Duodenal mucosa (tissue), 2 donors: Measurements from ENCODE around the gene CEP85L.

Experiments used
- H3K27ac ChIP-seq: one replicate; pipeline ENCODE4 v1.7.0; 2013; ENCODE audit warnings: low read depth, low read length
- H3K27me3 ChIP-seq, 2 donors: one replicate each; pipeline ENCODE4 v1.7.0; 2013; ENCODE audit warnings: low read length in 2 of 2, control low read depth in 1 of 2; ENCODE audit not compliant: insufficient read depth in 2 of 2, control insufficient read depth in 1 of 2
- H3K36me3 ChIP-seq, 2 donors: one replicate each; pipeline ENCODE4 v1.7.0; 2013; ENCODE audit warnings: low read length in 2 of 2, control low read depth in 1 of 2; ENCODE audit not compliant: insufficient read depth in 2 of 2, control insufficient read depth in 1 of 2
- H3K4me1 ChIP-seq, 2 donors: one replicate each; pipeline ENCODE4 v1.7.0; 2013; ENCODE audit warnings: low read length in 2 of 2, control low read depth in 1 of 2; ENCODE audit not compliant: insufficient read depth in 2 of 2, control insufficient read depth in 1 of 2
- H3K4me3 ChIP-seq, 2 donors: one replicate each; pipeline ENCODE4 v1.7.0; 2013; ENCODE audit warnings: low read length in 2 of 2, low read depth in 1 of 2
- H3K9ac ChIP-seq, 2 donors: one replicate each; pipeline ENCODE4 v1.7.0; 2013; ENCODE audit warnings: low read length in 2 of 2, low read depth in 1 of 2
- H3K9me3 ChIP-seq, 2 donors: one replicate each; pipeline ENCODE4 v1.7.0; 2013; ENCODE audit warnings: low read length in 2 of 2, control low read depth in 1 of 2; ENCODE audit not compliant: control insufficient read depth in 1 of 2

The CEP85L gene

GRCh38 chr6:118546880-118547218, 104.5 kb downstream of the CEP85L start:
- Histone ChIP-seq H3K9me3 (no peaks in the 10 kb centered on the region), H3K4me3 (no peak overlapping the region), H3K9ac (no peak overlapping the region), H3K4me1 (no peaks in the 10 kb centered on the region), H3K27me3 (no peaks in the 10 kb centered on the region), H3K36me3 (no peaks in the 10 kb centered on the region), H3K27ac (no peak overlapping the region)

GRCh38 chr6:118546164-118546879, 105.1 kb downstream of the CEP85L start:
- Histone ChIP-seq H3K36me3 (no peaks in the 10 kb centered on the region), H3K9ac (no peak overlapping the region), H3K4me1 (no peaks in the 10 kb centered on the region), H3K9me3 (no peaks in the 10 kb centered on the region), H3K4me3 (no peak overlapping the region), H3K27ac (no peak overlapping the region), H3K27me3 (no peaks in the 10 kb centered on the region)

GRCh38 chr6:118544105-118544504, 107.3 kb downstream of the CEP85L start:
- Histone ChIP-seq H3K36me3 (no peaks in the 10 kb centered on the region), H3K9me3 (no peaks in the 10 kb centered on the region), H3K27me3 (no peaks in the 10 kb centered on the region), H3K4me3 (no peak overlapping the region), H3K4me1 (no peaks in the 10 kb centered on the region), H3K27ac (no peak overlapping the region), H3K9ac (no peak overlapping the region)

GRCh38 chr6:118542184-118542952, 109.0 kb downstream of the CEP85L start:
- Histone ChIP-seq H3K4me1 (no peaks in the 10 kb centered on the region), H3K27ac (no peak overlapping the region), H3K27me3 (no peaks in the 10 kb centered on the region), H3K36me3 (no peaks in the 10 kb centered on the region), H3K9ac (no peak overlapping the region), H3K9me3 (no peaks in the 10 kb centered on the region), H3K4me3 (no peak overlapping the region)

- Histone ChIP-seq H3K9me3 (no peaks in the 10 kb centered on the region), H3K4me3 (no peak overlapping the region), H3K9ac (no peak overlapping the region), H3K36me3 (no peaks in the 10 kb centered on the region), H3K27ac (no peak overlapping the region), H3K4me1 (no peaks in the 10 kb centered on the region), H3K27me3 (no peaks in the 10 kb centered on the region)
Measured at GRCh38 chr6:118537574-118537973, 113.8 kb downstream of the CEP85L start.

- H3K27ac ChIP-seq: no peak overlapping the region
- H3K9me3 ChIP-seq: no peaks in the 10 kb centered on the region
- no peaks in the 10 kb centered on the region for H3K27me3 ChIP-seq
- H3K4me1 ChIP-seq: no peaks in the 10 kb centered on the region
- H3K9ac ChIP-seq: no peak overlapping the region
- H3K4me3 ChIP-seq: no peak overlapping the region
- no peaks in the 10 kb centered on the region for H3K36me3 ChIP-seq
Measured at GRCh38 chr6:118536478-118536877, 114.9 kb downstream of the CEP85L start.

GRCh38 chr6:118535176-118535844, 116.1 kb downstream of the CEP85L start:
- H3K27me3 ChIP-seq: no peaks in the 10 kb centered on the region
- no peaks in the 10 kb centered on the region for H3K4me1 ChIP-seq
- no peaks in the 10 kb centered on the region for H3K36me3 ChIP-seq
- H3K27ac ChIP-seq: no peak overlapping the region
- H3K9me3 ChIP-seq: peaks cover 4 to 6% of the 10 kb centered on the region in 2 donors
- H3K9ac ChIP-seq: no peak overlapping the region
- H3K4me3 ChIP-seq: no peak overlapping the region

- Histone ChIP-seq H3K9ac (no peak overlapping the region), H3K27ac (no peak overlapping the region), H3K36me3 (no peaks in the 10 kb centered on the region), H3K27me3 (no peaks in the 10 kb centered on the region), H3K9me3 (peaks cover 4 to 6% of the 10 kb centered on the region in 2 donors), H3K4me1 (peaks cover 0 to 3% of the 10 kb centered on the region in 2 donors), H3K4me3 (no peak overlapping the region)
Measured at GRCh38 chr6:118530942-118531341, 120.4 kb downstream of the CEP85L start.

GRCh38 chr6:118529756-118530155, 121.6 kb downstream of the CEP85L start:
- Histone ChIP-seq H3K9ac (no peak overlapping the region), H3K4me3 (no peak overlapping the region), H3K36me3 (no peaks in the 10 kb centered on the region), H3K27ac (no peak overlapping the region), H3K9me3 (peaks cover 4 to 6% of the 10 kb centered on the region in 2 donors), H3K27me3 (no peaks in the 10 kb centered on the region), H3K4me1 (peaks cover 0 to 3% of the 10 kb centered on the region in 2 donors)

GRCh38 chr6:118528129-118528528, 123.3 kb downstream of the CEP85L start:
- H3K4me1 ChIP-seq: peaks cover 0 to 3% of the 10 kb centered on the region in 2 donors
- no peak overlapping the region for H3K4me3 ChIP-seq
- H3K27ac ChIP-seq: no peak overlapping the region
- no peak overlapping the region for H3K9ac ChIP-seq
- no peaks in the 10 kb centered on the region for H3K36me3 ChIP-seq
- no peaks in the 10 kb centered on the region for H3K27me3 ChIP-seq
- peaks cover 4 to 6% of the 10 kb centered on the region in 2 donors for H3K9me3 ChIP-seq
